Measurements from ENCODE around the gene DAPP1.

GRCh38 chr4:99885687-99886086 is 69.1 kb downstream of the DAPP1 start:
- no peak for TF ChIP-seq TAF1 (IDR thresholded peaks at IDR 0.05; ENCODE audit: borderline replicate concordance, low read depth, low read length)
- no peak for TF ChIP-seq POLR2A (IDR thresholded peaks at IDR 0.05; ENCODE audit: low read depth, low read length)
- TF ChIP-seq POLR2AphosphoS5 (IDR thresholded peaks at IDR 0.05; ENCODE audit: low read depth, low read length), result no peak
